Measurements from ENCODE around the gene CIAO2B.

GRCh38 chr16:66898207-66898606 is 36.0 kb downstream of the CIAO2B start:
- no peak for TF ChIP-seq CTCF (IDR thresholded peaks at IDR 0.05)
- TF ChIP-seq POLR2A (IDR thresholded peaks at IDR 0.05) = no peak
